Measurements from ENCODE around the gene EPX.

EPX gene

DNA sequence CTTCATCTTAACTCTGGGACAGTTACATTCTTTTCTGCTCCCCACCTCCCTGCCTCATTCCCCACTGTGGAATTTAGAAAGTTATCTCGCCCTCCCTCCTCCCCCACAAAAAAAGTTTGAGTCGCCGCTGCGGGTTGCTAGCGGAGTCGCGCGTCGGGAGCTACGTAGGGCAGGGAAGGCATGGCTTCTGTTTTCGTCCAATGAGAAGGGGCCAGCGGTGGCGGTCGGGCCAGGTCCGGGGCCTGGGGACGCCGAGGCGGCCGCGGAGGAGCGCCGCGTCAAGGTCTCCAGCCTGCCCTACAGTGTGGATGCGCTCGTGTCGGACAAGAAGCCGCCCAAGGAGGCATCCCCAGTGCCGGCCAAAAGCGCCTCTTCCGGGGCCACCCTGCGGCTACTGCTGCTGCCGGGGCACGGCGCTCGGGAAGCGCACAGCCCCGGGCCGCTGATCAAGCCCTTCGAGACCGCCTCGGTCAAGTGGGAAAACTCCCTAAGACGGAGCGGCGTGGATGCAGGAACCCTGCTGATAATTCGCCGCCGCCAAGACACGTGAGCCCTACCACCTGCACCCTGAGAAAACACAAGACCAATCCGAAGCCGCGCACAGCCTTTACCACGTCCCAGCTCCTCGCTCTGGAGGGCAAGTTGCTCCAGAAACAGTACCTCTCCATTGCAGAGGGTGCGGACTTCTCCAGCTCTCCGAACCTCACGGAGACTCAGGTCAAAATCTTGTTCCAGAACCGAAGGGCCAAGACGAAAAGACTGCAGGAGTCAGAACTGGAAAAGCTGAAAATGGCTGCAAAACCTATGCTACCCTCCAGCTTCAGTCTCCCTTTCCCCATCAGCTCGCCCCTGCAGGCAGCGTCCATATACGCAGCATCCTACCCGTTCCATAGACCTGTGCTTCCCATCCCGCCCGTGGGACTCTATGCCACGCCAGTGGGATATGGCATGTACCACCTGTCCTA, 35.4 kb upstream of the EPX start (continued):
- TF ChIP-seq, protein P1, sequence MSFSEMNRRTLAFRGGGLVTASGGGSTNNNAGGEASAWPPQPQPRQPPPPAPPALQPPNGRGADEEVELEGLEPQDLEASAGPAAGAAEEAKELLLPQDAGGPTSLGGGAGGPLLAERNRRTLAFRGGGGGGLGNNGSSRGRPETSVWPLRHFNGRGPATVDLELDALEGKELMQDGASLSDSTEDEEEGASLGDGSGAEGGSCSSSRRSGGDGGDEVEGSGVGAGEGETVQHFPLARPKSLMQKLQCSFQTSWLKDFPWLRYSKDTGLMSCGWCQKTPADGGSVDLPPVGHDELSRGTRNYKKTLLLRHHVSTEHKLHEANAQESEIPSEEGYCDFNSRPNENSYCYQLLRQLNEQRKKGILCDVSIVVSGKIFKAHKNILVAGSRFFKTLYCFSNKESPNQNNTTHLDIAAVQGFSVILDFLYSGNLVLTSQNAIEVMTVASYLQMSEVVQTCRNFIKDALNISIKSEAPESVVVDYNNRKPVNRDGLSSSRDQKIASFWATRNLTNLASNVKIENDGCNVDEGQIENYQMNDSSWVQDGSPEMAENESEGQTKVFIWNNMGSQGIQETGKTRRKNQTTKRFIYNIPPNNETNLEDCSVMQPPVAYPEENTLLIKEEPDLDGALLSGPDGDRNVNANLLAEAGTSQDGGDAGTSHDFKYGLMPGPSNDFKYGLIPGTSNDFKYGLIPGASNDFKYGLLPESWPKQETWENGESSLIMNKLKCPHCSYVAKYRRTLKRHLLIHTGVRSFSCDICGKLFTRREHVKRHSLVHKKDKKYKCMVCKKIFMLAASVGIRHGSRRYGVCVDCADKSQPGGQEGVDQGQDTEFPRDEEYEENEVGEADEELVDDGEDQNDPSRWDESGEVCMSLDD (tag by site-specific recombination; IDR thresholded peaks at IDR 0.05): no peak
- TF ChIP-seq ZNF184 (tag by site-specific recombination; IDR thresholded peaks at IDR 0.05) (no peak), ZNF426 (tag by site-specific recombination; IDR thresholded peaks at IDR 0.05) (no peak), ZNF654 (tag by site-specific recombination; IDR thresholded peaks at IDR 0.05; ENCODE audit: low read depth) (no peak), ZNF596 (tag by site-specific recombination; IDR thresholded peaks at IDR 0.05) (no peak), ZNF621 (tag by site-specific recombination; IDR thresholded peaks at IDR 0.05) (no peak), SP3 (tag by site-specific recombination; IDR thresholded peaks at IDR 0.05) (peak; percentile 36; the same call in 1 of the 2 replicates), GLIS2 (tag by site-specific recombination; IDR thresholded peaks at IDR 0.05) (peak; percentile 66), ZNF830 (tag by site-specific recombination; IDR thresholded peaks at IDR 0.05; ENCODE audit: low read depth) (no peak), ZNF394 (tag by site-specific recombination; IDR thresholded peaks at IDR 0.05; ENCODE audit: borderline replicate concordance) (peak; percentile 55; the same call in 1 of the 2 replicates), GFI1B (tag by site-specific recombination; IDR thresholded peaks at IDR 0.05) (no peak), ZNF561 (tag by site-specific recombination; IDR thresholded peaks at IDR 0.05; ENCODE audit: borderline replicate concordance) (peak; percentile 74), ZSCAN16 (tag by site-specific recombination; IDR thresholded peaks at IDR 0.05) (no peak), PRDM1 (tag by site-specific recombination; IDR thresholded peaks at IDR 0.05) (0 out of 2 replicates have a peak, but pooled peaks have one; percentile 13), ZNF114 (tag by site-specific recombination; IDR thresholded peaks at IDR 0.05) (no peak), ZNF610 (tag by site-specific recombination; IDR thresholded peaks at IDR 0.05; ENCODE audit: borderline replicate concordance) (peak; percentile 62; the same call in 1 of the 2 replicates), ZNF514 (tag by site-specific recombination; IDR thresholded peaks at IDR 0.05) (no peak), KLF8 (tag by site-specific recombination; IDR thresholded peaks at IDR 0.05) (peak; percentile 44; the same call in 1 of the 2 replicates), MEIS1 (CRISPR knock-in tag; IDR thresholded peaks at IDR 0.05; ENCODE audit: borderline replicate concordance) (no peak), ZNF600 (tag by site-specific recombination; IDR thresholded peaks at IDR 0.05) (peak; percentile 84), ZBTB20 (tag by site-specific recombination; IDR thresholded peaks at IDR 0.05) (peak; percentile 100), ZNF335 (tag by site-specific recombination; conservative IDR thresholded peaks at IDR 0.05) (peak; percentile 86), ZNF24 (tag by site-specific recombination; IDR thresholded peaks at IDR 0.05) (0 out of 2 replicates have a peak, but pooled peaks have one; percentile 55), ZNF221 (tag by site-specific recombination; IDR thresholded peaks at IDR 0.05; ENCODE audit: borderline replicate concordance) (no peak), ZNF777 (tag by site-specific recombination; IDR thresholded peaks at IDR 0.05; ENCODE audit: borderline replicate concordance) (no peak), ZNF214 (tag by site-specific recombination; IDR thresholded peaks at IDR 0.05; ENCODE audit: borderline replicate concordance) (no peak), ZNF843 (tag by site-specific recombination; IDR thresholded peaks at IDR 0.05) (no peak)
- TF ChIP-seq, protein P2, sequence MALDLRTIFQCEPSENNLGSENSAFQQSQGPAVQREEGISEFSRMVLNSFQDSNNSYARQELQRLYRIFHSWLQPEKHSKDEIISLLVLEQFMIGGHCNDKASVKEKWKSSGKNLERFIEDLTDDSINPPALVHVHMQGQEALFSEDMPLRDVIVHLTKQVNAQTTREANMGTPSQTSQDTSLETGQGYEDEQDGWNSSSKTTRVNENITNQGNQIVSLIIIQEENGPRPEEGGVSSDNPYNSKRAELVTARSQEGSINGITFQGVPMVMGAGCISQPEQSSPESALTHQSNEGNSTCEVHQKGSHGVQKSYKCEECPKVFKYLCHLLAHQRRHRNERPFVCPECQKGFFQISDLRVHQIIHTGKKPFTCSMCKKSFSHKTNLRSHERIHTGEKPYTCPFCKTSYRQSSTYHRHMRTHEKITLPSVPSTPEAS (tag by site-specific recombination; IDR thresholded peaks at IDR 0.05): no peak
- TF ChIP-seq, protein P3, sequence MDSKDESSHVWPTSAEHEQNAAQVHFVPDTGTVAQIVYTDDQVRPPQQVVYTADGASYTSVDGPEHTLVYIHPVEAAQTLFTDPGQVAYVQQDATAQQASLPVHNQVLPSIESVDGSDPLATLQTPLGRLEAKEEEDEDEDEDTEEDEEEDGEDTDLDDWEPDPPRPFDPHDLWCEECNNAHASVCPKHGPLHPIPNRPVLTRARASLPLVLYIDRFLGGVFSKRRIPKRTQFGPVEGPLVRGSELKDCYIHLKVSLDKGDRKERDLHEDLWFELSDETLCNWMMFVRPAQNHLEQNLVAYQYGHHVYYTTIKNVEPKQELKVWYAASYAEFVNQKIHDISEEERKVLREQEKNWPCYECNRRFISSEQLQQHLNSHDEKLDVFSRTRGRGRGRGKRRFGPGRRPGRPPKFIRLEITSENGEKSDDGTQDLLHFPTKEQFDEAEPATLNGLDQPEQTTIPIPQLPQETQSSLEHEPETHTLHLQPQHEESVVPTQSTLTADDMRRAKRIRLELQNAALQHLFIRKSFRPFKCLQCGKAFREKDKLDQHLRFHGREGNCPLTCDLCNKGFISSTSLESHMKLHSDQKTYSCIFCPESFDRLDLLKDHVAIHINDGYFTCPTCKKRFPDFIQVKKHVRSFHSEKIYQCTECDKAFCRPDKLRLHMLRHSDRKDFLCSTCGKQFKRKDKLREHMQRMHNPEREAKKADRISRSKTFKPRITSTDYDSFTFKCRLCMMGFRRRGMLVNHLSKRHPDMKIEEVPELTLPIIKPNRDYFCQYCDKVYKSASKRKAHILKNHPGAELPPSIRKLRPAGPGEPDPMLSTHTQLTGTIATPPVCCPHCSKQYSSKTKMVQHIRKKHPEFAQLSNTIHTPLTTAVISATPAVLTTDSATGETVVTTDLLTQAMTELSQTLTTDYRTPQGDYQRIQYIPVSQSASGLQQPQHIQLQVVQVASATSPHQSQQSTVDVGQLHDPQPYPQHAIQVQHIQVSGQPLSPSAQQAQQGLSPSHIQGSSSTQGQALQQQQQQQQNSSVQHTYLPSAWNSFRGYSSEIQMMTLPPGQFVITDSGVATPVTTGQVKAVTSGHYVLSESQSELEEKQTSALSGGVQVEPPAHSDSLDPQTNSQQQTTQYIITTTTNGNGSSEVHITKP (tag by site-specific recombination; IDR thresholded peaks at IDR 0.05): peak; percentile 77
- TF ChIP-seq, protein P4, sequence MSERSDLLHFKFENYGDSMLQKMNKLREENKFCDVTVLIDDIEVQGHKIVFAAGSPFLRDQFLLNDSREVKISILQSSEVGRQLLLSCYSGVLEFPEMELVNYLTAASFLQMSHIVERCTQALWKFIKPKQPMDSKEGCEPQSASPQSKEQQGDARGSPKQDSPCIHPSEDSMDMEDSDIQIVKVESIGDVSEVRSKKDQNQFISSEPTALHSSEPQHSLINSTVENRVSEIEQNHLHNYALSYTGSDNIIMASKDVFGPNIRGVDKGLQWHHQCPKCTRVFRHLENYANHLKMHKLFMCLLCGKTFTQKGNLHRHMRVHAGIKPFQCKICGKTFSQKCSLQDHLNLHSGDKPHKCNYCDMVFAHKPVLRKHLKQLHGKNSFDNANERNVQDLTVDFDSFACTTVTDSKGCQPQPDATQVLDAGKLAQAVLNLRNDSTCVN (tag by site-specific recombination; optimal IDR thresholded peaks at IDR 0.05): peak; percentile 75
